Fibroblast of lung (primary cell): ENCODE measurements around the gene CHM. TPM values are rescaled to one million over a fixed set of nuclear protein-coding genes. Genes with fewer than 3 reads are reported as not detected.

Experiments used
- DNase-seq, 2 donors: peaks; one replicate each; pipeline versions ENCODE4 v3.0.0 to v3.0.0-alpha.2; 2010; ENCODE audit warnings: low read depth in 2 of 2
- H2AFZ ChIP-seq: 2 replicates; pipeline ENCODE4 v1.5.1; 2012; ENCODE audit warnings: low read length, control low read depth, inconsistent platforms
- H3K27ac ChIP-seq: 2 replicates; pipeline ENCODE4 v1.5.1; 2011; ENCODE audit warnings: low read length, control low read depth; ENCODE audit not compliant: insufficient read depth
- H3K27me3 ChIP-seq: 2 replicates; pipeline ENCODE4 v1.5.1; 2011; ENCODE audit warnings: mild to moderate bottlenecking, low read length; ENCODE audit not compliant: control insufficient read depth, insufficient read depth
- H3K36me3 ChIP-seq: 2 replicates; pipeline ENCODE4 v1.5.1; 2011; ENCODE audit warnings: low read length; ENCODE audit not compliant: control insufficient read depth, insufficient read depth
- H3K4me1 ChIP-seq: 2 replicates; pipeline ENCODE4 v1.5.1; 2011; ENCODE audit warnings: low read length; ENCODE audit not compliant: control insufficient read depth, insufficient read depth; ENCODE audit errors: extremely low read depth
- H3K4me2 ChIP-seq: 2 replicates; pipeline ENCODE4 v1.5.1; 2011; ENCODE audit warnings: low read length, control low read depth; ENCODE audit not compliant: insufficient read depth; ENCODE audit errors: extremely low read depth
- H3K4me3 ChIP-seq, 4 experiments: fragments of 200-600 bp in 1 of 4; sonication (generic) in 1 of 4; replicated peaks in 1 of 4; 2 replicates each; pipeline ENCODE4 v1.5.1; 2011 to 2016; ENCODE audit warnings: low read length in 4 of 4, low read depth in 3 of 4, mild to moderate bottlenecking in 3 of 4, control low read depth in 2 of 4, inconsistent platforms in 1 of 4, mixed read lengths in 1 of 4; ENCODE audit not compliant: insufficient read depth in 1 of 4; ENCODE audit errors: control extremely low read depth in 1 of 4
- H3K79me2 ChIP-seq: 2 replicates; pipeline ENCODE4 v1.5.1; 2012; ENCODE audit warnings: mild to moderate bottlenecking, low read length, inconsistent platforms; ENCODE audit not compliant: control insufficient read depth, insufficient read depth
- H3K9ac ChIP-seq: 2 replicates; pipeline ENCODE4 v1.5.1; 2011; ENCODE audit warnings: mild to moderate bottlenecking, low read length, control low read depth; ENCODE audit not compliant: insufficient read depth
- H3K9me3 ChIP-seq: 2 replicates; pipeline ENCODE4 v1.5.1; 2012; ENCODE audit warnings: low read depth, low read length; ENCODE audit not compliant: control insufficient read depth, insufficient read depth
- H4K20me1 ChIP-seq: 2 replicates; pipeline ENCODE4 v1.5.1; 2011; ENCODE audit warnings: low read length; ENCODE audit not compliant: control insufficient read depth, insufficient read depth; ENCODE audit errors: extremely low read depth
- CTCF ChIP-seq, 2 donors: IDR thresholded peaks in 1 of 2; conservative IDR thresholded peaks in 1 of 2; 1 replicate in 1 of 2; 2 replicates in 1 of 2; pipeline ENCODE4 v1.5.1; 2011 to 2012; ENCODE audit warnings: low read length in 2 of 2, control low read depth in 1 of 2, inconsistent platforms in 1 of 2, low read depth in 1 of 2, mild to moderate bottlenecking in 1 of 2
- EZH2 ChIP-seq: IDR thresholded peaks from 2 replicates; pipeline ENCODE4 v1.5.1; 2012; ENCODE audit warnings: low read length, control low read depth, mild to moderate bottlenecking; ENCODE audit errors: missing control alignments
- polyA plus RNA-seq, 2 donors: library from polyadenylated mRNA; depleted of rRNA in 1 of 2; stranded (reverse) in 1 of 2; unstranded in 1 of 2; fragments of >200 nt; gene quantifications; 2 replicates each; pipeline ENCODE4 v1.2.1, GENCODE V29; 2011 to 2012; ENCODE audit warnings: missing spikeins in 1 of 2
- total RNA-seq: library from RNA; depleted of rRNA; stranded (reverse); fragments of >200 nt; gene quantifications from 2 replicates; pipeline ENCODE4 v1.2.1, GENCODE V29; 2014

Gene CHM
- total and polyA plus RNA-seq, 2 donors (not counting 1 experiment from before 2014, with no cell fraction given), result 22.4 to 33.4 TPM

DNA sequence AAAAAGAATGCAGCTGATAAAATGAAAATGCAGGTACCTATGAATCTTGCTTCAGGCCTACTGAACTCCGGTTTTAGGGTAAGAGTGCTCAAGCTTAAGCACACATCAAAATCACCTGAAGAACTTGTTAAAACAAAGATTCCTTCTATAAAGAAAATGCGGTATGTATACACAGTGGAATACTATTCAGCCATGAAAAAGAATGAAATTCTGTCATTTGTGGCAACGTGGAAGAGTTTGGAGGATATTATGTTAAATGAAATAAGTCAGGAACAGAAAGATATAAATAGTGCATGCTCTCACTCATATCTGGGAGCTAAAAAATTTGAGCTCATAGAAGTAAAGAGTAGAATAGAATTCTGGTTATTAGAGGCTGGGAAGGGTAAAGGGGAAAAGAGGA lies 14.0 kb upstream of the CHM start:
- no peak for DNase-seq
- no peaks in the 10 kb centered on the region for H3K9me3 ChIP-seq
- H3K27me3 ChIP-seq, result no peaks in the 10 kb centered on the region

DNA sequence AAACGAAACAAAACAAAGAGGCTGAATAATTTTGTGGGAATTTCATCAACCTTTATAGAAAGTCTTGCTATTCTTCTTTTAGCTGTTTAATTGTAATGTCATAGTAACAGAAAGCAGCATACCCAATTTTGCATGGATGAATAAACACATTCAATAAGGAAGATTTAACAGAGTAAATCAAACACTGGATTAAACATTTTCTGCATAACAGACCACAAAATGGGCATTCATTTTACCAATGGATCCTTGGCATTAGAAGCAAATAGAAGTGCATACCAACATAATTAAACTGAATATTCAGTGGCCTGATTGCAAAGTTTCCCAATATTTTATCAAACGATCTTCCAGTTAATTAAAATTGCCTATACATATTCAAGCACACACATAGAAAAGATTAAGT lies 4.4 kb upstream of the CHM start:
- H3K79me2 ChIP-seq, result peaks cover 2% of the 10 kb centered on the region
- no peak overlapping the region for H2AFZ ChIP-seq
- no peak overlapping the region for H3K27ac ChIP-seq
- no peak for DNase-seq
- no peak for TF ChIP-seq EZH2
- TF ChIP-seq CTCF (conservative IDR thresholded peaks at IDR 0.05 in 1 of 2, IDR thresholded peaks at IDR 0.05 in 1 of 2; ENCODE audit: low read depth in 1 of 2, low read length in 2 of 2), result no peak
- no peaks in the 10 kb centered on the region for H3K9me3 ChIP-seq
- H3K4me3 ChIP-seq, result no peak overlapping the region
- no peak overlapping the region for H3K9ac ChIP-seq
- no peak overlapping the region for H3K4me2 ChIP-seq
- H3K36me3 ChIP-seq, result no peaks in the 10 kb centered on the region
- no peaks in the 10 kb centered on the region for H3K4me1 ChIP-seq
- H4K20me1 ChIP-seq, result no peaks in the 10 kb centered on the region
- no peaks in the 10 kb centered on the region for H3K27me3 ChIP-seq

More for the DNA sequence above, 14.0 kb upstream of the CHM start:
- Histone ChIP-seq H3K79me2 (no peaks in the 10 kb centered on the region), H3K4me3 (no peak overlapping the region), H3K4me1 (no peaks in the 10 kb centered on the region), H4K20me1 (no peaks in the 10 kb centered on the region), H3K9ac (no peak overlapping the region), H3K4me2 (no peak overlapping the region), H2AFZ (no peak overlapping the region), H3K36me3 (no peaks in the 10 kb centered on the region), H3K27ac (no peak overlapping the region)
- TF ChIP-seq EZH2 (no peak), CTCF (conservative IDR thresholded peaks at IDR 0.05 in 1 of 2, IDR thresholded peaks at IDR 0.05 in 1 of 2; ENCODE audit: low read depth in 1 of 2, low read length in 2 of 2) (no peak)

DNA sequence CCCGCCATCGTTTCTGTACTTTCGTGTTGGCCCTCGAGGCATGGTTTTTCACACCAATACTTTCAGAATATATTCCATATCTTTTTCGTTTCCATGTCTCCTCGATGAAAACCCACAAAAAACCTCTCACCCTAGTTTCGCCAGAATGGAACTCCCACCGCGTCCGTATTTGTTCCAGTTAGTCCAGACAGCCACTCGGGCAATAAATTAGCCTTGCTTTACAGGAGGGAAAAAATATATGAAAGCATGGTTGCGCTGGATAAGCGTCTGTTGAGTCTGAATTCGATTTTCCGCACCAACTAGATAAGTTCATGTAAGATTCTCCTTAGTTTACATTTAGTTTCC lies 550 bp upstream of the CHM start:
- peak overlapping the region; percentile 39 for H3K9ac ChIP-seq
- peak overlapping the region; percentile 75 for H3K4me2 ChIP-seq
- H3K4me3 ChIP-seq, result peak overlapping the region; percentile 54 to 97 (median 70)
- peak overlapping the region; percentile 86 for H3K27ac ChIP-seq
- peak overlapping the region; percentile 75 for H2AFZ ChIP-seq
- no peaks in the 10 kb centered on the region for H3K9me3 ChIP-seq
- no peak for DNase-seq
- no peaks in the 10 kb centered on the region for H3K36me3 ChIP-seq
- no peaks in the 10 kb centered on the region for H4K20me1 ChIP-seq
- no peaks in the 10 kb centered on the region for H3K4me1 ChIP-seq
- no peaks in the 10 kb centered on the region for H3K27me3 ChIP-seq
- no peak for TF ChIP-seq EZH2
- peaks cover 40% of the 10 kb centered on the region for H3K79me2 ChIP-seq
